Measurements from ENCODE around the gene CPSF7. TPM values are rescaled to one million over a fixed set of nuclear protein-coding genes. Genes with fewer than 3 reads are reported as not detected.
A peak's percentile ranks its signal among the peaks of the same experiment; 100 is the strongest.

Gene CPSF7
- total RNA-seq, 1 experiment from 2014 or later = 65.5 TPM

- Histone ChIP-seq H3K36me3 (peaks cover 94% of the 10 kb centered on the region), H3K9me3 (replicated peaks) (no peaks in the 10 kb centered on the region), H3K27ac (no peak overlapping the region), H3K4me3 (no peak overlapping the region), H3K4me1 (no peaks in the 10 kb centered on the region), H3K27me3 (no peaks in the 10 kb centered on the region)
- DNase-seq = no peak
Observed at GRCh38 chr11:61416941-61417340, 12.8 kb downstream of the CPSF7 start.

GRCh38 chr11:61415381-61415780 is 14.4 kb downstream of the CPSF7 start:
- DNase-seq = no peak
- H3K4me1 ChIP-seq = no peaks in the 10 kb centered on the region
- no peak overlapping the region for H3K4me3 ChIP-seq
- H3K9me3 ChIP-seq (replicated peaks) = no peaks in the 10 kb centered on the region
- no peaks in the 10 kb centered on the region for H3K27me3 ChIP-seq
- H3K36me3 ChIP-seq = peaks cover 94% of the 10 kb centered on the region
- no peak overlapping the region for H3K27ac ChIP-seq

- Histone ChIP-seq H3K4me3 (no peak overlapping the region), H3K27me3 (no peaks in the 10 kb centered on the region), H3K9me3 (replicated peaks) (no peaks in the 10 kb centered on the region), H3K27ac (no peak overlapping the region), H3K4me1 (no peaks in the 10 kb centered on the region), H3K36me3 (peaks cover 96% of the 10 kb centered on the region)
- DNase-seq = no peak
Observed at GRCh38 chr11:61414547-61414946, 15.2 kb downstream of the CPSF7 start.

- no peak overlapping the region for H3K27ac ChIP-seq
- H3K36me3 ChIP-seq = peaks cover 98% of the 10 kb centered on the region
Observed at GRCh38 chr11:61413496-61413895, 16.3 kb downstream of the CPSF7 start.

GRCh38 chr11:61411589-61411988 is 18.2 kb downstream of the CPSF7 start:
- Histone ChIP-seq H3K27me3 (no peaks in the 10 kb centered on the region), H3K4me3 (no peak overlapping the region), H3K36me3 (peaks cover 98% of the 10 kb centered on the region), H3K9me3 (replicated peaks) (no peaks in the 10 kb centered on the region), H3K27ac (no peak overlapping the region), H3K4me1 (no peaks in the 10 kb centered on the region)
- DNase-seq = no peak

More at GRCh38 chr11:61413496-61413895, 16.3 kb downstream of the CPSF7 start:
- Histone ChIP-seq H3K4me3 (no peak overlapping the region), H3K27me3 (no peaks in the 10 kb centered on the region), H3K4me1 (no peaks in the 10 kb centered on the region), H3K9me3 (replicated peaks) (no peaks in the 10 kb centered on the region)
- no peak for DNase-seq

GRCh38 chr11:61406991-61407728 is 22.6 kb downstream of the CPSF7 start:
- Histone ChIP-seq H3K4me1 (no peaks in the 10 kb centered on the region), H3K9me3 (replicated peaks) (no peaks in the 10 kb centered on the region), H3K27ac (no peak overlapping the region), H3K27me3 (no peaks in the 10 kb centered on the region), H3K36me3 (peaks cover 91% of the 10 kb centered on the region), H3K4me3 (no peak overlapping the region)
- no peak for DNase-seq

GRCh38 chr11:61406067-61406466 is 23.7 kb downstream of the CPSF7 start:
- Histone ChIP-seq H3K9me3 (replicated peaks) (no peaks in the 10 kb centered on the region), H3K27ac (no peak overlapping the region), H3K36me3 (peaks cover 82% of the 10 kb centered on the region), H3K4me3 (no peak overlapping the region), H3K4me1 (no peaks in the 10 kb centered on the region), H3K27me3 (no peaks in the 10 kb centered on the region)
- DNase-seq = no peak

GRCh38 chr11:61404641-61405040 is 25.1 kb downstream of the CPSF7 start:
- no peaks in the 10 kb centered on the region for H3K27me3 ChIP-seq
- H3K27ac ChIP-seq = no peak overlapping the region
- H3K4me1 ChIP-seq = no peaks in the 10 kb centered on the region
- H3K4me3 ChIP-seq = no peak overlapping the region
- DNase-seq = no peak
- H3K36me3 ChIP-seq = peaks cover 68% of the 10 kb centered on the region
- H3K9me3 ChIP-seq (replicated peaks) = no peaks in the 10 kb centered on the region

- Histone ChIP-seq H3K36me3 (peaks cover 62% of the 10 kb centered on the region), H3K27me3 (no peaks in the 10 kb centered on the region), H3K9me3 (replicated peaks) (no peaks in the 10 kb centered on the region), H3K27ac (no peak overlapping the region), H3K4me1 (no peaks in the 10 kb centered on the region), H3K4me3 (no peak overlapping the region)
- no peak for DNase-seq
Observed at GRCh38 chr11:61404103-61404502, 25.7 kb downstream of the CPSF7 start.

- peaks cover 58% of the 10 kb centered on the region for H3K36me3 ChIP-seq
- no peaks in the 10 kb centered on the region for H3K27me3 ChIP-seq
Observed at GRCh38 chr11:61403658-61404057, 26.1 kb downstream of the CPSF7 start.

GRCh38 chr11:61401573-61401972 is 28.2 kb downstream of the CPSF7 start:
- Histone ChIP-seq H3K4me1 (no peaks in the 10 kb centered on the region), H3K27me3 (no peaks in the 10 kb centered on the region), H3K9me3 (replicated peaks) (no peaks in the 10 kb centered on the region), H3K36me3 (peaks cover 39% of the 10 kb centered on the region), H3K27ac (no peak overlapping the region), H3K4me3 (no peak overlapping the region)
- no peak for DNase-seq

More at GRCh38 chr11:61403658-61404057, 26.1 kb downstream of the CPSF7 start:
- Histone ChIP-seq H3K4me3 (no peak overlapping the region), H3K27ac (no peak overlapping the region), H3K4me1 (no peaks in the 10 kb centered on the region), H3K9me3 (replicated peaks) (no peaks in the 10 kb centered on the region)
- DNase-seq = no peak

GRCh38 chr11:61401173-61401572 is 28.6 kb downstream of the CPSF7 start:
- Histone ChIP-seq H3K27ac (no peak overlapping the region), H3K4me1 (no peaks in the 10 kb centered on the region), H3K9me3 (replicated peaks) (no peaks in the 10 kb centered on the region), H3K4me3 (no peak overlapping the region), H3K36me3 (peaks cover 35% of the 10 kb centered on the region), H3K27me3 (no peaks in the 10 kb centered on the region)
- DNase-seq = no peak

- no peak overlapping the region for H3K27ac ChIP-seq
- no peaks in the 10 kb centered on the region for H3K27me3 ChIP-seq
- no peaks in the 10 kb centered on the region for H3K9me3 ChIP-seq (replicated peaks)
- peak overlapping the region; percentile 72 for H3K4me3 ChIP-seq
- DNase-seq = no peak
- H3K36me3 ChIP-seq = no peaks in the 10 kb centered on the region
- no peaks in the 10 kb centered on the region for H3K4me1 ChIP-seq
Observed at GRCh38 chr11:61392981-61393595, 36.7 kb downstream of the CPSF7 start.

- Histone ChIP-seq H3K27ac (no peak overlapping the region), H3K9me3 (replicated peaks) (no peaks in the 10 kb centered on the region), H3K4me1 (no peaks in the 10 kb centered on the region), H3K36me3 (no peaks in the 10 kb centered on the region), H3K4me3 (no peak overlapping the region), H3K27me3 (no peaks in the 10 kb centered on the region)
- DNase-seq = no peak
Observed at GRCh38 chr11:61390161-61390560, 39.6 kb downstream of the CPSF7 start.

GRCh38 chr11:61384271-61385242 is 45.2 kb downstream of the CPSF7 start:
- DNase-seq = no peak
- Histone ChIP-seq H3K9me3 (replicated peaks) (no peaks in the 10 kb centered on the region), H3K4me1 (no peaks in the 10 kb centered on the region), H3K36me3 (no peaks in the 10 kb centered on the region), H3K27ac (no peak overlapping the region), H3K4me3 (no peak overlapping the region), H3K27me3 (no peaks in the 10 kb centered on the region)

Measured in SJCRH30 (cell line).